H1 (cell line): ENCODE measurements around the gene WWC1. TPM values are rescaled to one million over a fixed set of nuclear protein-coding genes. Genes with fewer than 3 reads are reported as not detected.

Experiments
- YY1 ChIP-seq: IDR thresholded peaks from 2 replicates; pipeline ENCODE4 v1.6.1; 2011; ENCODE audit warnings: low read depth, mild to moderate bottlenecking, low read length
- polyA plus RNA-seq, 7 experiments: library from polyadenylated mRNA; depleted of rRNA in 3 of 7; stranded (reverse) in 5 of 7; unstranded in 2 of 7; fragments of >200 nt in 5 of 7; fragments of 200-250 nt in 2 of 7; gene quantifications; 1 replicate in 5 of 7; 2 replicates in 1 of 7; 4 replicates in 1 of 7; pipeline versions ENCODE4 v1.2.1 to v1.2.3, GENCODE V29; 2011 to 2013; ENCODE audit warnings: missing spikeins in 2 of 7, mixed read lengths in 2 of 7
- total RNA-seq: library from RNA; stranded (reverse); fragmentation: NEBNext Ultra II Directional; extraction: Animal tissue kit (Norgen Biotek cat#: 25700); gene quantifications from 2 replicates; pipeline ENCODE4 v1.2.1, GENCODE V29; 2021

Gene WWC1
- total and polyA plus RNA-seq, 2 of the 8 experiments (the other 6 are each of a cell fraction or from before 2014, with no cell fraction given) = 16.4 to 41.1 TPM

- TF ChIP-seq YY1 = no peak
Measured at GRCh38 chr5:168393773-168394172, 102.3 kb downstream of the WWC1 start (continued).
